BLaER1 (cell line): ENCODE data around the gene ZHX3.

Experiments
- H3K27ac ChIP-seq: shearing (Covaris generic); formaldehyde crosslinking; 2 replicates; pipeline ENCODE4 v1.8.1; 2022
- H3K27me3 ChIP-seq: shearing (Covaris generic); formaldehyde crosslinking; 2 replicates; pipeline ENCODE4 v1.8.1; 2022
- H3K36me3 ChIP-seq: shearing (Covaris generic); formaldehyde crosslinking; 2 replicates; pipeline ENCODE4 v1.8.1; 2022
- H3K4me1 ChIP-seq: shearing (Covaris generic); formaldehyde crosslinking; 2 replicates; pipeline ENCODE4 v1.8.1; 2022
- H3K4me2 ChIP-seq: shearing (Covaris generic); formaldehyde crosslinking; 2 replicates; pipeline ENCODE4 v1.8.1; 2022
- H3K4me3 ChIP-seq: shearing (Covaris generic); formaldehyde crosslinking; 2 replicates; pipeline ENCODE4 v1.8.1; 2022
- H3K9ac ChIP-seq: shearing (Covaris generic); formaldehyde crosslinking; 2 replicates; pipeline ENCODE4 v1.8.1; 2022
- H3K9me3 ChIP-seq: shearing (Covaris generic); formaldehyde crosslinking; 2 replicates; pipeline ENCODE4 v1.8.1; 2022
- H4K20me1 ChIP-seq: shearing (Covaris generic); formaldehyde crosslinking; 2 replicates; pipeline ENCODE4 v1.8.1; 2022
- Cebpa-rat ChIP-seq: shearing (Covaris generic); IDR thresholded peaks from 2 replicates; pipeline ENCODE4 v1.8.1; 2022

Gene ZHX3

GRCh38 chr20:41229259-41229658, 88.3 kb downstream of the ZHX3 start:
- Histone ChIP-seq H4K20me1 (peaks cover 7% of the 10 kb centered on the region; the same call in 1 of the 2 replicates), H3K27ac (no peak overlapping the region), H3K4me3 (no peak overlapping the region), H3K4me2 (no peak overlapping the region), H3K36me3 (no peaks in the 10 kb centered on the region), H3K9me3 (no peaks in the 10 kb centered on the region), H3K4me1 (peaks cover 13% of the 10 kb centered on the region), H3K27me3 (no peaks in the 10 kb centered on the region), H3K9ac (no peak overlapping the region)
- TF ChIP-seq Cebpa-rat, result no peak

- no peaks in the 10 kb centered on the region for H3K9me3 ChIP-seq
- H3K4me2 ChIP-seq, result no peak overlapping the region
- no peaks in the 10 kb centered on the region for H3K27me3 ChIP-seq
- peaks cover 13% of the 10 kb centered on the region for H3K4me1 ChIP-seq
- H4K20me1 ChIP-seq, result peaks cover 7% of the 10 kb centered on the region; the same call in 1 of the 2 replicates
- H3K9ac ChIP-seq, result no peak overlapping the region
- H3K4me3 ChIP-seq, result no peak overlapping the region
- TF ChIP-seq Cebpa-rat, result no peak
- no peaks in the 10 kb centered on the region for H3K36me3 ChIP-seq
- no peak overlapping the region for H3K27ac ChIP-seq
These were observed 88.7 kb downstream of the ZHX3 start for GRCh38 chr20:41228858-41229257.

GRCh38 chr20:41226426-41226825, 91.1 kb downstream of the ZHX3 start:
- H3K27me3 ChIP-seq, result no peaks in the 10 kb centered on the region
- TF ChIP-seq Cebpa-rat, result no peak
- H3K9ac ChIP-seq, result no peak overlapping the region
- no peak overlapping the region for H3K27ac ChIP-seq
- H3K9me3 ChIP-seq, result no peaks in the 10 kb centered on the region
- H3K36me3 ChIP-seq, result no peaks in the 10 kb centered on the region
- no peak overlapping the region for H3K4me3 ChIP-seq
- no peaks in the 10 kb centered on the region for H3K4me1 ChIP-seq
- H3K4me2 ChIP-seq, result no peak overlapping the region
- no peaks in the 10 kb centered on the region for H4K20me1 ChIP-seq

GRCh38 chr20:41225091-41225490, 92.4 kb downstream of the ZHX3 start:
- no peak overlapping the region for H3K4me2 ChIP-seq
- no peak overlapping the region for H3K27ac ChIP-seq
- no peaks in the 10 kb centered on the region for H3K36me3 ChIP-seq
- H3K9me3 ChIP-seq, result no peaks in the 10 kb centered on the region
- no peak overlapping the region for H3K4me3 ChIP-seq
- no peaks in the 10 kb centered on the region for H4K20me1 ChIP-seq
- H3K27me3 ChIP-seq, result no peaks in the 10 kb centered on the region
- H3K4me1 ChIP-seq, result no peaks in the 10 kb centered on the region
- no peak for TF ChIP-seq Cebpa-rat
- no peak overlapping the region for H3K9ac ChIP-seq

- no peak for TF ChIP-seq Cebpa-rat
- no peaks in the 10 kb centered on the region for H3K27me3 ChIP-seq
- H3K4me1 ChIP-seq, result no peaks in the 10 kb centered on the region
- no peak overlapping the region for H3K4me3 ChIP-seq
- H3K4me2 ChIP-seq, result no peak overlapping the region
- H3K9me3 ChIP-seq, result no peaks in the 10 kb centered on the region
- H3K36me3 ChIP-seq, result no peaks in the 10 kb centered on the region
- H3K9ac ChIP-seq, result no peak overlapping the region
- H3K27ac ChIP-seq, result no peak overlapping the region
- H4K20me1 ChIP-seq, result no peaks in the 10 kb centered on the region
These were observed 93.2 kb downstream of the ZHX3 start for GRCh38 chr20:41224281-41224680.

- Histone ChIP-seq H3K27me3 (no peaks in the 10 kb centered on the region), H3K36me3 (no peaks in the 10 kb centered on the region), H3K4me3 (no peak overlapping the region), H4K20me1 (no peaks in the 10 kb centered on the region), H3K4me1 (no peaks in the 10 kb centered on the region), H3K9me3 (no peaks in the 10 kb centered on the region), H3K4me2 (no peak overlapping the region), H3K27ac (no peak overlapping the region), H3K9ac (no peak overlapping the region)
- TF ChIP-seq Cebpa-rat, result no peak
These were observed 94.4 kb downstream of the ZHX3 start for GRCh38 chr20:41223112-41223511.

DNA sequence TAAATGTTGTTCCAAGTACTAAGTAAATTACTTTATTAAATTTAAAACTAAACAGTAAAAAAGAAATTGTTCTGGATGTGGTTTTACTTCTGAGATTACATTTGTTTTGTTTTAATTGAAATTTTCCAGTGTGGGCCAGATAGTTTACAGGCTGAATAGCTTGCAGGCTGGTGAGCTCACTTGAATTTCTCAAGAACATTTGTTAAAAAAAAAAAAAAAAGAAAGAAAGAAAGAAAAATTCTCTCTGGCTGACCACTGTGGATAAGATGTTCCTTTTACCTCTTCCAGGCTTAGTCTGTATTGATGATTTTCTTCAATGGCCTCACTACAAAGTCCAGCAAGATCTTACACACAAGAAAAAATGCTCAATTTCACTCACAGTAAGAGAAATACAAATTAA, 94.8 kb downstream of the ZHX3 start:
- H3K27ac ChIP-seq, result no peak overlapping the region
- no peaks in the 10 kb centered on the region for H3K27me3 ChIP-seq
- no peak overlapping the region for H3K4me3 ChIP-seq
- H3K36me3 ChIP-seq, result no peaks in the 10 kb centered on the region
- TF ChIP-seq Cebpa-rat, result no peak
- H3K4me1 ChIP-seq, result no peaks in the 10 kb centered on the region
- no peak overlapping the region for H3K9ac ChIP-seq
- H3K9me3 ChIP-seq, result no peaks in the 10 kb centered on the region
- H3K4me2 ChIP-seq, result no peak overlapping the region
- H4K20me1 ChIP-seq, result no peaks in the 10 kb centered on the region

- Histone ChIP-seq H3K27me3 (no peaks in the 10 kb centered on the region), H3K9ac (no peak overlapping the region), H3K27ac (no peak overlapping the region), H4K20me1 (no peaks in the 10 kb centered on the region), H3K4me2 (no peak overlapping the region), H3K9me3 (no peaks in the 10 kb centered on the region), H3K4me1 (no peaks in the 10 kb centered on the region), H3K36me3 (no peaks in the 10 kb centered on the region), H3K4me3 (no peak overlapping the region)
- no peak for TF ChIP-seq Cebpa-rat
These were observed 95.2 kb downstream of the ZHX3 start for GRCh38 chr20:41222296-41222695.

DNA sequence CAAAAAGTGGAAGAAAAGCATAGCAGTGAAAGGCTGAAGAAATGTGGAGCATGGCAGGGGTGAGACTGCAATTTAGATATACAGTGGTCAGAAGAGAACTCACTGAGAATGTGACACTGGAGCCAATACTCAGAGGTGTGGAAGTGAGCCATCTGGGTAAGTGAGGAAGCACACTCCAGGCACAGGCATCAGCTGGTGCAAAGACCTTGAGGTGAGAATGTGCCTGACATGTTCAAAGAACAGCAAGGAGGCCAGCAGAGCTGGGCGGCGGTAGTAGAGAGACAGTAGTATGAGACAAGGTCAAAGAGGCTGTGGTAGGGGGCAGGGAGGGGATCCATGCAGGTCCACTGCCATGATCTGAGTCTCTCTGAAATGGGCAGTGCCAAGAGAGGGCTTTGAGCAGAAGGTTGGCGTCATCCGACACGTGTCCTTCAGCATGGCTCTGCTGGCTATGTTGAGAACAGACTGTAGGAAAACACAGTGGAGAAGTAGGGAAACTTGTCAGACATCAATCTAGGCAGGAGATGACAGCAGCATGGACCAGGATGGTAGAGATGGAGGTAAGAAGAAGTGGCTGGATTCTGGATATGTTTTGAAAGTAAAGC, 95.8 kb downstream of the ZHX3 start:
- Histone ChIP-seq H3K4me3 (no peak overlapping the region), H3K36me3 (no peaks in the 10 kb centered on the region), H3K9ac (no peak overlapping the region), H3K4me1 (no peaks in the 10 kb centered on the region), H3K27ac (no peak overlapping the region), H4K20me1 (no peaks in the 10 kb centered on the region), H3K9me3 (no peaks in the 10 kb centered on the region), H3K27me3 (no peaks in the 10 kb centered on the region), H3K4me2 (no peak overlapping the region)
- TF ChIP-seq Cebpa-rat, result no peak

- H3K4me1 ChIP-seq, result no peaks in the 10 kb centered on the region
- H3K9me3 ChIP-seq, result no peaks in the 10 kb centered on the region
- H3K9ac ChIP-seq, result no peak overlapping the region
- H3K27ac ChIP-seq, result no peak overlapping the region
- TF ChIP-seq Cebpa-rat, result no peak
- H4K20me1 ChIP-seq, result no peaks in the 10 kb centered on the region
- H3K36me3 ChIP-seq, result no peaks in the 10 kb centered on the region
- H3K4me3 ChIP-seq, result no peak overlapping the region
- no peaks in the 10 kb centered on the region for H3K27me3 ChIP-seq
- no peak overlapping the region for H3K4me2 ChIP-seq
These were observed 97.7 kb downstream of the ZHX3 start for GRCh38 chr20:41219824-41220223.

DNA sequence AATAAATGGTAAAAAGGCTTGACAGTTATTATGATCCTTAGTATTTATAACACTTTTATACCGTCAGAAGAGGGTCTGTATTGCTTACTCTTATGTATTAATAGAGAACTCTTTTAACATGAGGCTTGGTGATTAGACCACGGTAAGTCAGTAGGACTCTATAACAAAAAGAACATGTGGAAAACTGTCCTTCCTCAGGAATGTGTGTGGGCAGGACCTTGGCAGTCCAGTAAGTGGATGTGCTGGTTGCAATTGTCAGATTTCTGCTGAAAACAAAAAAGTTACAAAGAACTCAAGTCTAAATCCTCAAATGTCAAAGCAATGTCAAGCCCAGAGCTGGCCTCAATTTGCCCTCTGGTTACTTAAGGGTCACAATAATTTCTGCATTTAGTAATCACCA, 99.1 kb downstream of the ZHX3 start:
- Histone ChIP-seq H3K9me3 (no peaks in the 10 kb centered on the region), H3K4me1 (no peaks in the 10 kb centered on the region), H3K27me3 (no peaks in the 10 kb centered on the region), H3K9ac (no peak overlapping the region), H3K36me3 (no peaks in the 10 kb centered on the region), H3K27ac (no peak overlapping the region), H3K4me3 (no peak overlapping the region), H4K20me1 (no peaks in the 10 kb centered on the region), H3K4me2 (no peak overlapping the region)
- TF ChIP-seq Cebpa-rat, result no peak
